BJ (cell line): ENCODE measurements around the gene CTXN1. TPM values are rescaled to one million over a fixed set of nuclear protein-coding genes. Genes with fewer than 3 reads are reported as not detected.

Source experiments
- CTCF ChIA-PET: fragments of 350-600 bp; formaldehyde crosslinking; extraction: SDS; loops from one replicate; lab custom pipeline; 2021; ENCODE audit warnings: antibody characterized with exemption, inconsistent platforms; lab: Yijun Ruan, JAX
- POLR2A ChIA-PET: fragments of 300-600 bp; sonication (Branson Sonifier 250); formaldehyde crosslinking; extraction: SDS; loops from one replicate; lab custom pipeline; 2021; ENCODE audit warnings: antibody characterized with exemption; lab: Charles Lee
- DNase-seq: peaks from one replicate; pipeline ENCODE4 v3.0.0-alpha.2; 2011; ENCODE audit warnings: low read depth
- H3K27me3 ChIP-seq: 2 replicates; pipeline ENCODE4 v1.6.0; 2011; ENCODE audit warnings: low read length; ENCODE audit not compliant: control insufficient read depth, insufficient read depth
- H3K36me3 ChIP-seq: 2 replicates; pipeline ENCODE4 v1.5.1; 2011; ENCODE audit warnings: low read length; ENCODE audit not compliant: control insufficient read depth, insufficient read depth
- H3K4me3 ChIP-seq: 2 replicates; pipeline ENCODE4 v1.5.1; 2011; ENCODE audit warnings: low read depth, mild to moderate bottlenecking, control low read depth, low read length
- CTCF ChIP-seq: IDR thresholded peaks from 2 replicates; pipeline ENCODE4 v1.5.1; 2011; ENCODE audit warnings: low read depth, mild to moderate bottlenecking, control low read depth, inconsistent platforms, low read length, moderate library complexity; ENCODE audit not compliant: insufficient read depth
- polyA plus RNA-seq: library from polyadenylated mRNA; depleted of rRNA; stranded (reverse); fragments of >200 nt; gene quantifications from 2 replicates; pipeline ENCODE4 v1.2.3, GENCODE V29; 2011

CTXN1 gene
- polyA plus RNA-seq, 1 experiment, result 1.3 TPM

- POLR2A ChIA-PET, result no interaction called here
- no peak for DNase-seq
- TF ChIP-seq CTCF, result peak; percentile 78
- Histone ChIP-seq H3K27me3 (no peaks in the 10 kb centered on the region), H3K36me3 (peaks cover 12% of the 10 kb centered on the region), H3K4me3 (peak overlapping the region; percentile 41)
- CTCF ChIA-PET, result interaction anchor here (2.4 kb wide), 1 partner anchor 11 kb away, joined by 5 read pairs; no protein-coding TSS in a partner anchor
These were observed 624 bp downstream of the CTXN1 start for GRCh38 chr19:7925171-7925851.

DNA sequence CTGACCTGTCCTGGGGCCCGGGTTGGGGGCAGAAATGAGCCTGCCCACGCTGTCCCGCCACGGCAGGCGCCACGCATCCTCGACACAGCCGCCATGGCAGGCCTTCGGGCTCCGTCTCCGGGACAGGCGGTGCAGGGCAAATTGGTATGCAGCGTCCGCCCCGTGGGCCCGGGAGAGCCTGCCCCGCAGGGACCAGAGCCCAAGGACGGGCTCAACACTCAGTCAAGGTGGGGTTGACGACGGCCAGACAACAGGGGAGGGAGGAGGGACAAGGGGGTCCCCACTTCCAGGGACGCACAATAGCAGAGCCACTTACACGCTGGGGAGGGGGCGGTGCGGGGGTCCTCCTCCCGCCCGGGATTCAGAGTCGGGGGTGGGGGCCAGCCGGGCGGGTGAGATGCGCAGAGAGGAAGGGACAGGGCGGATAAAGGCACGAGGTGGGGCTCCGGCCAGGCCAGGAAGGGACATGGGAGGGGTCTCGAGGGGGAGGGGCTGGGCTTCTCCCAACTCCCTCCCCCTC, 1.2 kb downstream of the CTXN1 start:
- ChIA-PET POLR2A (no interaction called here), CTCF (interaction anchor here (1.0 to 7.1 kb wide), 3 partner anchors 64 to 329 kb away, joined by 3 to 29 read pairs (median 3); no protein-coding TSS in a partner anchor)
- Histone ChIP-seq H3K4me3 (peak overlapping the region; percentile 41), H3K36me3 (peaks cover 12% of the 10 kb centered on the region), H3K27me3 (no peaks in the 10 kb centered on the region)
- no peak for DNase-seq
- TF ChIP-seq CTCF, result no peak

DNA sequence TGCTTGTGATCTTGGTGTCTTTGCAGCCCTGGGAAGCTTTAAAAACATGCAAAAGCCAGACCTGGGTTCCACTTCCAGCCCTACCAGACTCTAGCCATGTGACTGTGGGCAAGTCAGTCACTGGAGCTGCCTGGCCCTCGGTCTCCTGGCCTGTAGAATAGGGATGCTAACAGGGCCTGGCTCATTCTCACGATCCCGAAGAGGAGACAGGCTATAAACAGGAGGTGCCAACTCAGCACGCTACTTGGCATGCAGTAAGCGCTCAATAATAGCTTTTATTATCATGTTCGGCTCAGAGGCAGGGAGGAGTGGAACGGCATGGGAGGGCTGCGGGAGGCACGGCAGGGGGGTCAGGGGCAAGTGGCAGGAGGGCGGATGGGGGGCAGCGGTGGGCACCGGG, 1.7 kb downstream of the CTXN1 start:
- POLR2A ChIA-PET, result no interaction called here
- no peak for TF ChIP-seq CTCF

GRCh38 chr19:7923295-7924191, 2.4 kb downstream of the CTXN1 start:
- Histone ChIP-seq H3K36me3 (peaks cover 12% of the 10 kb centered on the region), H3K27me3 (no peaks in the 10 kb centered on the region), H3K4me3 (no peak overlapping the region)
- no peak for DNase-seq
- CTCF ChIA-PET, result interaction anchor here (0.8 to 7.1 kb wide), 6 partner anchors 21 to 330 kb away, joined by 3 to 29 read pairs (median 4); no protein-coding TSS in a partner anchor
- no peak for TF ChIP-seq CTCF
- POLR2A ChIA-PET, result no interaction called here

More for the DNA sequence above, 1.7 kb downstream of the CTXN1 start:
- Histone ChIP-seq H3K36me3 (peaks cover 12% of the 10 kb centered on the region), H3K4me3 (no peak overlapping the region), H3K27me3 (no peaks in the 10 kb centered on the region)
- DNase-seq, result no peak
- CTCF ChIA-PET, result interaction anchor here (0.8 to 7.1 kb wide), 5 partner anchors 27 to 329 kb away, joined by 3 to 29 read pairs (median 4); no protein-coding TSS in a partner anchor
